ENCODE data around the gene NAA20.

NAA20 gene

GRCh38 chr20:20070871-20071726 is 53.9 kb downstream of the NAA20 start:
- H3K4me2 ChIP-seq, result no peak overlapping the region
- H3K9ac ChIP-seq, result no peak overlapping the region
- no peak overlapping the region for H3K4me3 ChIP-seq (IDR thresholded peaks at IDR 0.05; ENCODE audit: insufficient read depth, low read depth, low read length)
- no peak overlapping the region for H2AFZ ChIP-seq (ENCODE audit: low read depth)
- H3K27me3 ChIP-seq (ENCODE audit: insufficient read depth, low read depth), result no peaks in the 10 kb centered on the region
- TF ChIP-seq CTCF (conservative IDR thresholded peaks at IDR 0.05; ENCODE audit: low read depth, low read length), result no peak
- H4K20me1 ChIP-seq (ENCODE audit: insufficient read depth), result no peaks in the 10 kb centered on the region
- no peaks in the 10 kb centered on the region for H3K79me2 ChIP-seq (ENCODE audit: insufficient read depth, low read depth)
- no peaks in the 10 kb centered on the region for H3K4me1 ChIP-seq (ENCODE audit: low read depth, poor library complexity, severe bottlenecking)
- no peak overlapping the region for H3K27ac ChIP-seq
- no peaks in the 10 kb centered on the region for H3K36me3 ChIP-seq (ENCODE audit: insufficient read depth)

GRCh38 chr20:20073801-20074371 is 56.7 kb downstream of the NAA20 start:
- Histone ChIP-seq H4K20me1 (ENCODE audit: insufficient read depth) (no peaks in the 10 kb centered on the region), H3K27me3 (ENCODE audit: insufficient read depth, low read depth) (no peaks in the 10 kb centered on the region), H3K4me3 (IDR thresholded peaks at IDR 0.05; ENCODE audit: insufficient read depth, low read depth, low read length) (no peak overlapping the region), H3K9ac (no peak overlapping the region), H3K79me2 (ENCODE audit: insufficient read depth, low read depth) (no peaks in the 10 kb centered on the region), H3K36me3 (ENCODE audit: insufficient read depth) (no peaks in the 10 kb centered on the region), H2AFZ (ENCODE audit: low read depth) (no peak overlapping the region), H3K27ac (no peak overlapping the region), H3K4me2 (no peak overlapping the region), H3K4me1 (ENCODE audit: low read depth, poor library complexity, severe bottlenecking) (no peaks in the 10 kb centered on the region)
- TF ChIP-seq CTCF (conservative IDR thresholded peaks at IDR 0.05; ENCODE audit: low read depth, low read length), result no peak

- H4K20me1 ChIP-seq (ENCODE audit: insufficient read depth), result no peaks in the 10 kb centered on the region
- no peak overlapping the region for H3K9ac ChIP-seq
- no peaks in the 10 kb centered on the region for H3K79me2 ChIP-seq (ENCODE audit: insufficient read depth, low read depth)
- H3K4me2 ChIP-seq, result no peak overlapping the region
- TF ChIP-seq CTCF (conservative IDR thresholded peaks at IDR 0.05; ENCODE audit: low read depth, low read length), result no peak
- H3K27ac ChIP-seq, result no peak overlapping the region
- no peak overlapping the region for H2AFZ ChIP-seq (ENCODE audit: low read depth)
- no peaks in the 10 kb centered on the region for H3K27me3 ChIP-seq (ENCODE audit: insufficient read depth, low read depth)
- no peaks in the 10 kb centered on the region for H3K4me1 ChIP-seq (ENCODE audit: low read depth, poor library complexity, severe bottlenecking)
- no peak overlapping the region for H3K4me3 ChIP-seq (IDR thresholded peaks at IDR 0.05; ENCODE audit: insufficient read depth, low read depth, low read length)
- no peaks in the 10 kb centered on the region for H3K36me3 ChIP-seq (ENCODE audit: insufficient read depth)
Measured at GRCh38 chr20:20075032-20075431, 57.9 kb downstream of the NAA20 start.

- no peaks in the 10 kb centered on the region for H3K79me2 ChIP-seq (ENCODE audit: insufficient read depth, low read depth)
- H2AFZ ChIP-seq (ENCODE audit: low read depth), result no peak overlapping the region
- no peak for TF ChIP-seq CTCF (conservative IDR thresholded peaks at IDR 0.05; ENCODE audit: low read depth, low read length)
- H3K4me1 ChIP-seq (ENCODE audit: low read depth, poor library complexity, severe bottlenecking), result no peaks in the 10 kb centered on the region
- no peak overlapping the region for H3K4me2 ChIP-seq
- no peak overlapping the region for H3K9ac ChIP-seq
- no peak overlapping the region for H3K27ac ChIP-seq
- H3K27me3 ChIP-seq (ENCODE audit: insufficient read depth, low read depth), result no peaks in the 10 kb centered on the region
- no peaks in the 10 kb centered on the region for H3K36me3 ChIP-seq (ENCODE audit: insufficient read depth)
- H4K20me1 ChIP-seq (ENCODE audit: insufficient read depth), result no peaks in the 10 kb centered on the region
- no peak overlapping the region for H3K4me3 ChIP-seq (IDR thresholded peaks at IDR 0.05; ENCODE audit: insufficient read depth, low read depth, low read length)
Measured at GRCh38 chr20:20076297-20077065, 59.3 kb downstream of the NAA20 start.

All from KMS-11 (cell line).